Activated CD8-positive, alpha-beta T cell treated with anti-CD3 and anti-CD28 coated beads for 36 hours (primary cell): ENCODE measurements around the gene HSFX4. TPM values are rescaled to one million over a fixed set of nuclear protein-coding genes. Genes with fewer than 3 reads are reported as not detected.

Source experiments
- ATAC-seq: fragments of 200-7000 bp; cut with Tn5 transposase; one replicate; pipeline ENCODE4 v1.10.0; 2021; ENCODE audit warnings: mild to moderate bottlenecking, moderate library complexity
- CTCF ChIA-PET: fragments of 350-600 bp; sonication (Branson Sonifier 250); formaldehyde crosslinking; loops from one replicate; lab custom pipeline; 2021; ENCODE audit warnings: antibody characterized with exemption; lab: Charles Lee
- POLR2A ChIA-PET: fragments of 350-600 bp; sonication (Branson Sonifier 250); formaldehyde crosslinking; loops from one replicate; lab custom pipeline; 2021; ENCODE audit warnings: antibody characterized with exemption; lab: Charles Lee
- DNase-seq: peaks from one replicate; pipeline ENCODE4 v3.0.0-alpha.2; 2020
- H3K27ac Mint-ChIP-seq: one replicate; pipeline ENCODE4 v1.8.0; 2021; ENCODE audit warnings: mild to moderate bottlenecking, mixed read lengths
- H3K27me3 Mint-ChIP-seq: one replicate; pipeline ENCODE4 v1.8.0; 2021; ENCODE audit warnings: mixed read lengths
- H3K36me3 Mint-ChIP-seq: one replicate; pipeline ENCODE4 v1.8.0; 2021; ENCODE audit warnings: low read depth, mixed read lengths
- H3K4me1 Mint-ChIP-seq: one replicate; pipeline ENCODE4 v1.8.0; 2021; ENCODE audit warnings: low read depth, mixed read lengths
- H3K4me3 Mint-ChIP-seq: one replicate; pipeline ENCODE4 v1.8.0; 2021; ENCODE audit warnings: mild to moderate bottlenecking, moderate library complexity, mixed read lengths
- H3K9me3 Mint-ChIP-seq: one replicate; pipeline ENCODE4 v1.8.0; 2021; ENCODE audit warnings: mixed read lengths
- intact Hi-C: fragments of 100-400 bp; cut with micrococcal nuclease; formaldehyde crosslinking; loops from one replicate; pipeline ENCODE4 v1.10.0; 2022
- total RNA-seq, 2 experiments: library from RNA; stranded (reverse); gene quantifications; one replicate each; pipeline ENCODE4 v1.2.3, GENCODE V29; 2021
- TF ChIP-seq, protein P1 (sequence below): fragments of 200-600 bp; IDR thresholded peaks from one replicate; pipeline ENCODE4 v1.8.0; 2022; ENCODE audit warnings: antibody characterized with exemption, mild to moderate bottlenecking

Gene HSFX4
- total RNA-seq, 2 experiments from 2014 or later: not detected

DNA sequence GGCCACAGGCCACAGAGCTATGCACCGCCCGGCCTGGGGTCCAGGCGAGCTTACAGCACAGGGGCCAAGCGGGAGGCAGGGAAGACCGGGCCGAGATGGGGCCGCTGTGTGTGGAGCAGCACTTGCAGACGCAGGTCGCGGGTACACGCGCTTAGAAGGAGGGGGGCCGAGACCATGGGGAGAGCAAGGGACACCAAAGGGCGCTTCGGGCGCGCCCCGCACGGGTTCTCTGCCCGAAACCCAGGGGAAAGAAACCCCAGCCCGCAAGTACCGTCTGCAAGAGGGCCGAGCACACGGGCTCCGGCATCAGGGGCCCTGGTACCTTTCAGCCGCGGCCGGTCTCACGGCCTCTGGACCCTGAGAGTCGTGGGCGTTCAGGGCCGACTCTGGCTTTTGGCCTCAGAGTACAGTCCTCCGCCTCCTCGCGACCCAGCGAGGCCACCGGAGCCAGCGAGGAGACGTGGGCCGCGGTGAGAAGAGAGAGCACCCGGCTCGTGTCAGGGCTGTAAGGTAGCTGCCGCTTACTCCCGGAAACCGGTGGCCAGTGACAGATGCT, 8.6 kb downstream of the HSFX4 start:
- Mint-ChIP-seq H3K4me3 (peak overlapping the region; percentile 81), H3K4me1 (no peaks in the 10 kb centered on the region), H3K27ac (peak overlapping the region; percentile 97), H3K27me3 (no peaks in the 10 kb centered on the region), H3K9me3 (no peaks in the 10 kb centered on the region), H3K36me3 (peaks cover 2% of the 10 kb centered on the region)
- TF ChIP-seq, protein P1, sequence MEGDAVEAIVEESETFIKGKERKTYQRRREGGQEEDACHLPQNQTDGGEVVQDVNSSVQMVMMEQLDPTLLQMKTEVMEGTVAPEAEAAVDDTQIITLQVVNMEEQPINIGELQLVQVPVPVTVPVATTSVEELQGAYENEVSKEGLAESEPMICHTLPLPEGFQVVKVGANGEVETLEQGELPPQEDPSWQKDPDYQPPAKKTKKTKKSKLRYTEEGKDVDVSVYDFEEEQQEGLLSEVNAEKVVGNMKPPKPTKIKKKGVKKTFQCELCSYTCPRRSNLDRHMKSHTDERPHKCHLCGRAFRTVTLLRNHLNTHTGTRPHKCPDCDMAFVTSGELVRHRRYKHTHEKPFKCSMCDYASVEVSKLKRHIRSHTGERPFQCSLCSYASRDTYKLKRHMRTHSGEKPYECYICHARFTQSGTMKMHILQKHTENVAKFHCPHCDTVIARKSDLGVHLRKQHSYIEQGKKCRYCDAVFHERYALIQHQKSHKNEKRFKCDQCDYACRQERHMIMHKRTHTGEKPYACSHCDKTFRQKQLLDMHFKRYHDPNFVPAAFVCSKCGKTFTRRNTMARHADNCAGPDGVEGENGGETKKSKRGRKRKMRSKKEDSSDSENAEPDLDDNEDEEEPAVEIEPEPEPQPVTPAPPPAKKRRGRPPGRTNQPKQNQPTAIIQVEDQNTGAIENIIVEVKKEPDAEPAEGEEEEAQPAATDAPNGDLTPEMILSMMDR: no peak
- intact Hi-C loops: loop anchor here (10.0 kb wide), 2 partner anchors 393 to 433 kb away; partner anchors contain the start of genes EOLA1, HSFX3 and IDS
- DNase-seq (peak; percentile 33), ATAC-seq (no peak)
- POLR2A ChIA-PET: interaction anchor here (0.5 to 0.9 kb wide), 2 partner anchors 34 to 423 kb away, joined by 3 read pairs; no protein-coding TSS in a partner anchor
- CTCF ChIA-PET: interaction anchor here (0.8 to 1.5 kb wide), 2 partner anchors 21 to 25 kb away, joined by 3 to 4 read pairs; no protein-coding TSS in a partner anchor

DNA sequence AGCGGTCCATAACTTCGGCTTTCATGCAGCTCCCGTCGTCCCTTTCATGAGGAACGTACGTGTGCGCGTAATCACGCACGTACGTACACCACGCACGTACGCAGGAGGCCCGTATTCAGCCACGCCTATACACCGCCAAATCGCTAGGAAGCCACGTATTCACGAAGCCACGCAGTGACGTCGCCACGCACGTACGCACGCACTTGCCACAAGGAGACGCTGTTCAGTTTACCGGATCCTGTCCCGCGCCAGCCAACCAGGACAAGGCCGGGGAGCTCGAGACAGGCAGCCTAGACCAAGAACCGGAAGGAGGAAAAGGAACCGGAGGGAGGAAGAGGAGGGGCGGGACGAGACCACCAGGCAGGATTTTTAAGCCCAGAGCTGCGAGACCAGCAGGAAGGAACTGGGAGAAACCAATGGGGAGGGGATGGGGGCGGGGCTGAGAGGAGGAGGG, 9.1 kb downstream of the HSFX4 start, which contains the start of gene EOLA2:
EOLA2 (minus strand) TSS at position 65 of the 454 bp plus-strand sequence. CDS start 4,617 bp downstream, outside the sequence.
- no peaks in the 10 kb centered on the region for H3K4me1 Mint-ChIP-seq
- ChIA-PET CTCF (interaction anchor here (0.8 to 1.5 kb wide), 3 partner anchors 22 to 399 kb away, joined by 3 to 4 read pairs (median 4); no protein-coding TSS in a partner anchor), POLR2A (interaction anchor here (0.5 to 0.9 kb wide), 2 partner anchors 35 to 424 kb away, joined by 3 read pairs; no protein-coding TSS in a partner anchor)
- TF ChIP-seq, protein P1: peak; percentile 16
- peak within 1 kb of the TSS; percentile 97 for H3K27ac Mint-ChIP-seq
- H3K9me3 Mint-ChIP-seq: no peaks in the 10 kb centered on the region
- no peaks in the 10 kb centered on the region for H3K27me3 Mint-ChIP-seq
- ATAC-seq (peak; percentile 51), DNase-seq (peak; percentile 96)
- H3K36me3 Mint-ChIP-seq: peaks cover 2% of the 10 kb centered on the region
- peak within 1 kb of the TSS; percentile 83 for H3K4me3 Mint-ChIP-seq
- intact Hi-C loops: loop anchor here (10.0 kb wide), 2 partner anchors 394 to 434 kb away; partner anchors contain the start of genes EOLA1, HSFX3 and IDS

DNA sequence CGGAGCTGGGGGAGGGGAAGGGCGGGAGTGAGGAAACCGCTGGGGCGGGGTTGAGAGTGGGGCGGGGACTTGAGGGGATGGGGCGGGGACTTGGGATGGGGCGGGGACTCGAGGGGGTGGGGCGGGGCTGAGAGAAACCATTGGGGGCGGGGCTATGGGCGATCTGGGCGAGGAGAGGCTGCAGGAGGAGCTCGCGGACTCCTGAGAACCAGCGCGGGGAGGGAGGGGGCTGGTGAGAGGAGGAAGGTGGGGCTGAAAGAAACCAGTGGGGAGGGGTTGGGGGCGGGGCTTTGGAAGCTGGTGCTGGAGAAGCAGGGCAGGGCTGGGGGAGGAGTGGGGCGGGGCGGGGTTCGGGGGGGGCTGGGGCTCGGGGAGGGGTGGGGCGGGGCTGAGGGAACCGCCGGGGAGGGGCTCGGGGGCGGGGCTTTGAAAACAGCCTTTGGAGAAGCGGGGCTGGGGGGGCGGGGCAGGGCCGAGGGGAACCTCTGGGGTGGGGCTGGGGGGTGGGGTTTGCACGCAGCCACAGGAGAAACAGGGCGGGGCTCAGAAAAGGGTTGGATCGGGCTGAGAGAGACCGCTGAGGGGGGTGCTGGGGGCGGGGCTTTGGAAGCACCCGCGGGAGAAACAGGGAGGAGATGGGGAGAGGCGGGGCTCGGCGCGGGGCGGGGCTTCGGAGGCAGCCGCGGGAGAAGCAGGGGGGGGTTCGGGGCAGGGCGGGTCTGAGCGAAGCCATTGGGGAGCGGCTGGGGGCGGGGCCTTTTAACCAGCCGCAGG, 9.7 kb downstream of the HSFX4 start:
- POLR2A ChIA-PET: interaction anchor here (0.9 kb wide), 1 partner anchor 424 kb away, joined by 3 read pairs; no protein-coding TSS in a partner anchor
- CTCF ChIA-PET: interaction anchor here (1.1 to 1.5 kb wide), 3 partner anchors 26 to 755 kb away, joined by 3 to 4 read pairs (median 4); no protein-coding TSS in a partner anchor
- peak; percentile 28 for ATAC-seq
- TF ChIP-seq, protein P1: no peak
- H3K27ac Mint-ChIP-seq: peak overlapping the region; percentile 46
- intact Hi-C loops: loop anchor here (10.0 kb wide), 2 partner anchors 394 to 434 kb away; partner anchors contain the start of genes EOLA1, HSFX3 and IDS
- peak; percentile 93 for DNase-seq
- H3K4me3 Mint-ChIP-seq: peak overlapping the region; percentile 83
- H3K27me3 Mint-ChIP-seq: no peaks in the 10 kb centered on the region
- peaks cover 2% of the 10 kb centered on the region for H3K36me3 Mint-ChIP-seq
- no peaks in the 10 kb centered on the region for H3K9me3 Mint-ChIP-seq
- H3K4me1 Mint-ChIP-seq: no peaks in the 10 kb centered on the region

DNA sequence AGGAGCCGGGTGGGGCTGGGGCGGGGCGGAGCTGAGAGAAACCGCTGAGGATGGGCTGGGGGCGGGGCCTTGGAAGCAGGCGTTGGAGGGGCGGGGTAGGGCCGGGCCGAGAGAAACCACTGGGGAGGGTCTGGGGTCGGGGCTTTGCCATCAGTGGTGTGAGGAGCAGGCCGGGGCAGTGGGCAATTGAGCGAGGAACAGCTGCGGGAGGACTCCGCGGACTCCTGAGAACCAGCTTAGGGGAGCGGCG, 10.2 kb downstream of the HSFX4 start:
- CTCF ChIA-PET: interaction anchor here (1.0 to 1.4 kb wide), 6 partner anchors 23 to 755 kb away, joined by 3 to 5 read pairs (median 3); no protein-coding TSS in a partner anchor
- H3K4me1 Mint-ChIP-seq: no peaks in the 10 kb centered on the region
- H3K27ac Mint-ChIP-seq: peak overlapping the region; percentile 92
- ATAC-seq (peak; percentile 27), DNase-seq (no peak)
- TF ChIP-seq, protein P1: no peak
- intact Hi-C loops: loop anchor here (10.0 kb wide), 2 partner anchors 395 to 435 kb away; partner anchors contain the start of genes EOLA1, HSFX3 and IDS
- peak overlapping the region; percentile 83 for H3K4me3 Mint-ChIP-seq
- POLR2A ChIA-PET: no interaction called here
- H3K9me3 Mint-ChIP-seq: no peaks in the 10 kb centered on the region
- no peaks in the 10 kb centered on the region for H3K27me3 Mint-ChIP-seq
- no peaks in the 10 kb centered on the region for H3K36me3 Mint-ChIP-seq
